Measurements from ENCODE around the gene ADARB2.

Gene ADARB2

GRCh38 chr10:1551636-1552338, 185.5 kb downstream of the ADARB2 start:
- Histone ChIP-seq H3K4me1 (ENCODE audit: control insufficient read depth, insufficient read depth, low read length) (no peaks in the 10 kb centered on the region), H3K27ac (ENCODE audit: extremely low read depth, low read depth, low read length) (no peak overlapping the region), H3K4me3 (ENCODE audit: low read depth, low read length) (no peak overlapping the region), H3K9me3 (ENCODE audit: control insufficient read depth, insufficient read depth, low read depth, low read length) (no peaks in the 10 kb centered on the region), H3K36me3 (ENCODE audit: control insufficient read depth in 2 of 2, insufficient read depth in 1 of 2, low read length in 2 of 2) (no peaks in the 10 kb centered on the region)
- ChIA-PET CTCF (interaction anchor here (0.5 to 0.6 kb wide), 2 partner anchors 131 to 347 kb away, joined by 5 read pairs; no protein-coding TSS in a partner anchor), POLR2A (no interaction called here)
- TF ChIP-seq ZIC2 (tag by site-specific recombination; IDR thresholded peaks at IDR 0.05), result peak; percentile 29; the same call in 1 of the 2 replicates
- TF ChIP-seq ZNF692 (tag by site-specific recombination; IDR thresholded peaks at IDR 0.05), result no peak
- TF ChIP-seq ZNF585B (tag by site-specific recombination; IDR thresholded peaks at IDR 0.05), result no peak
- no peak for TF ChIP-seq ZNF623 (tag by site-specific recombination; IDR thresholded peaks at IDR 0.05)
- no peak for TF ChIP-seq ZNF521 (tag by site-specific recombination; IDR thresholded peaks at IDR 0.05)

- ChIA-PET CTCF (no interaction called here), POLR2A (no interaction called here)
- H3K4me3 ChIP-seq (ENCODE audit: low read depth, low read length), result no peak overlapping the region
- no peak overlapping the region for H3K27ac ChIP-seq (ENCODE audit: extremely low read depth, low read depth, low read length)
- no peak for TF ChIP-seq ZNF138 (tag by site-specific recombination; IDR thresholded peaks at IDR 0.05; ENCODE audit: borderline replicate concordance)
- TF ChIP-seq ZNF76 (tag by site-specific recombination; IDR thresholded peaks at IDR 0.05; ENCODE audit: borderline replicate concordance, low read depth), result no peak
- TF ChIP-seq RBAK (tag by site-specific recombination; IDR thresholded peaks at IDR 0.05), result no peak
- no peak for TF ChIP-seq ZNF112 (tag by site-specific recombination; IDR thresholded peaks at IDR 0.05)
- no peak for TF ChIP-seq SETDB1 (IDR thresholded peaks at IDR 0.05; ENCODE audit: insufficient read length, low read length)
- TF ChIP-seq IKZF3 (tag by site-specific recombination; IDR thresholded peaks at IDR 0.05), result no peak
- TF ChIP-seq ZNF184 (tag by site-specific recombination; IDR thresholded peaks at IDR 0.05), result no peak
- no peak for TF ChIP-seq GLI2 (tag by site-specific recombination; IDR thresholded peaks at IDR 0.05; ENCODE audit: borderline replicate concordance, low read depth)
- TF ChIP-seq GLI4 (tag by site-specific recombination; IDR thresholded peaks at IDR 0.05), result no peak
- no peak for TF ChIP-seq ZNF792 (tag by site-specific recombination; IDR thresholded peaks at IDR 0.05)
- TF ChIP-seq ZNF221 (tag by site-specific recombination; IDR thresholded peaks at IDR 0.05; ENCODE audit: borderline replicate concordance), result no peak
- no peak for TF ChIP-seq PRDM10 (tag by site-specific recombination; IDR thresholded peaks at IDR 0.05)
- TF ChIP-seq ZNF707 (tag by site-specific recombination; IDR thresholded peaks at IDR 0.05), result no peak
- TF ChIP-seq YY1 (tag by site-specific recombination; IDR thresholded peaks at IDR 0.05), result no peak
- no peak for TF ChIP-seq ZNF292 (tag by site-specific recombination; IDR thresholded peaks at IDR 0.05; ENCODE audit: borderline replicate concordance, low read depth)
- no peak for TF ChIP-seq ZNF600 (tag by site-specific recombination; IDR thresholded peaks at IDR 0.05)
- TF ChIP-seq ZNF548 (tag by site-specific recombination; IDR thresholded peaks at IDR 0.05), result no peak
- no peak for TF ChIP-seq ZIC2 (tag by site-specific recombination; IDR thresholded peaks at IDR 0.05)
- TF ChIP-seq ZNF133 (tag by site-specific recombination; IDR thresholded peaks at IDR 0.05), result no peak
- H3K36me3 ChIP-seq (ENCODE audit: control insufficient read depth in 2 of 2, insufficient read depth in 1 of 2, low read length in 2 of 2), result no peaks in the 10 kb centered on the region
- H3K4me1 ChIP-seq (ENCODE audit: control insufficient read depth, insufficient read depth, low read length), result no peaks in the 10 kb centered on the region
- no peaks in the 10 kb centered on the region for H3K9me3 ChIP-seq (ENCODE audit: control insufficient read depth, insufficient read depth, low read depth, low read length)
Measured at GRCh38 chr10:1550616-1551015, 186.7 kb downstream of the ADARB2 start.
